HL-60 (cell line): Measurements from ENCODE around the gene NELFB.

Experiments used
- POLR2AphosphoS5 ChIP-seq: IDR thresholded peaks from 2 replicates; pipeline ENCODE4 v1.6.1; 2012; ENCODE audit warnings: low read depth
- SPI1 ChIP-seq: IDR thresholded peaks from 2 replicates; pipeline ENCODE4 v1.6.1; 2012; ENCODE audit warnings: low read depth, mild to moderate bottlenecking, borderline replicate concordance
- TF ChIP-seq, protein P1 (sequence below): IDR thresholded peaks from one replicate; pipeline ENCODE4 v1.5.1; 2011; ENCODE audit warnings: low read length, control low read depth, inconsistent platforms; ENCODE audit not compliant: insufficient read depth
- TF ChIP-seq, protein P2 (sequence below): IDR thresholded peaks from 2 replicates; pipeline ENCODE4 v1.6.1; 2012; ENCODE audit warnings: low read depth; ENCODE audit not compliant: insufficient replicate concordance

DNA sequence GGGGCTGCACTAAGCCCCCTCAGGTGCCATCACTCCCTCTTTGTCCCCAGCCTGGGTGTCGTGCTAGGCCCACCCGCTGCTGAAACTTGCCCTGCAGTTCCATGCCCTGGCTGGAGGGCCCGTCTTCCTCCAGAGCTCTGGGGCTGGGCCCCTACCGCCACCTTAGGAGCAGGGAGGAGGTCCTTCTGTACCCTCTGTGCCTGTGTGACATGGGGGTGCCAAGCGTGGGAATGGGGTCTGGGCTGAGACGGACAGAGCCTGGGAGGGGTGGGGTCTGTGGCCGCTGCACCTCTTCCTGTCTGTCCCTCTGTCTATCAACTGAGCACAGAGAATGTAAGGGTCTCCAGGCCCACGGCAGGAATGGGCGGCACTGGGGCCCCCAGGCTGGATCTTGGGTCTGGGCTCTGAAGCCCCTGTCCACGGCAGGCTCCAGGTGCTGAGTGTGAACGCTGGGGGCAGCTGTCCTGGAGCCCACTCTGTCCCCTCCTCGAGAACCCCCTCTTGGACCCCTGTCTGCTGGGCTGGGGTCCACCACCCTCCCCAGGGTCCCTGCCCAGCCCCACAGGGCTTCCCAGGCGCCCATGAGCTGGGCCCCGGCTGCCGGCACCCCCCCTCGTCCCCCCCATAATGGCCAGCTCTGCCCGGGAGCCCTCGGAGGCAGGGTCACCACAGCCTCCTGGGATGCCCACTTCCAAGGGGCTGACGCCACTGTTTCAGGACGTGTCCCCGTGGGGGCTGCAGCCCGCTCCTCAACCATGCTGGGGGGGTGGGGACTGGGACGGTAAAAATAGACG, 62.8 kb downstream of the NELFB start:
- TF ChIP-seq, protein P1, sequence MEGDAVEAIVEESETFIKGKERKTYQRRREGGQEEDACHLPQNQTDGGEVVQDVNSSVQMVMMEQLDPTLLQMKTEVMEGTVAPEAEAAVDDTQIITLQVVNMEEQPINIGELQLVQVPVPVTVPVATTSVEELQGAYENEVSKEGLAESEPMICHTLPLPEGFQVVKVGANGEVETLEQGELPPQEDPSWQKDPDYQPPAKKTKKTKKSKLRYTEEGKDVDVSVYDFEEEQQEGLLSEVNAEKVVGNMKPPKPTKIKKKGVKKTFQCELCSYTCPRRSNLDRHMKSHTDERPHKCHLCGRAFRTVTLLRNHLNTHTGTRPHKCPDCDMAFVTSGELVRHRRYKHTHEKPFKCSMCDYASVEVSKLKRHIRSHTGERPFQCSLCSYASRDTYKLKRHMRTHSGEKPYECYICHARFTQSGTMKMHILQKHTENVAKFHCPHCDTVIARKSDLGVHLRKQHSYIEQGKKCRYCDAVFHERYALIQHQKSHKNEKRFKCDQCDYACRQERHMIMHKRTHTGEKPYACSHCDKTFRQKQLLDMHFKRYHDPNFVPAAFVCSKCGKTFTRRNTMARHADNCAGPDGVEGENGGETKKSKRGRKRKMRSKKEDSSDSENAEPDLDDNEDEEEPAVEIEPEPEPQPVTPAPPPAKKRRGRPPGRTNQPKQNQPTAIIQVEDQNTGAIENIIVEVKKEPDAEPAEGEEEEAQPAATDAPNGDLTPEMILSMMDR, result no peak
- TF ChIP-seq POLR2AphosphoS5 (no peak), SPI1 (no peak)
- TF ChIP-seq, protein P2, sequence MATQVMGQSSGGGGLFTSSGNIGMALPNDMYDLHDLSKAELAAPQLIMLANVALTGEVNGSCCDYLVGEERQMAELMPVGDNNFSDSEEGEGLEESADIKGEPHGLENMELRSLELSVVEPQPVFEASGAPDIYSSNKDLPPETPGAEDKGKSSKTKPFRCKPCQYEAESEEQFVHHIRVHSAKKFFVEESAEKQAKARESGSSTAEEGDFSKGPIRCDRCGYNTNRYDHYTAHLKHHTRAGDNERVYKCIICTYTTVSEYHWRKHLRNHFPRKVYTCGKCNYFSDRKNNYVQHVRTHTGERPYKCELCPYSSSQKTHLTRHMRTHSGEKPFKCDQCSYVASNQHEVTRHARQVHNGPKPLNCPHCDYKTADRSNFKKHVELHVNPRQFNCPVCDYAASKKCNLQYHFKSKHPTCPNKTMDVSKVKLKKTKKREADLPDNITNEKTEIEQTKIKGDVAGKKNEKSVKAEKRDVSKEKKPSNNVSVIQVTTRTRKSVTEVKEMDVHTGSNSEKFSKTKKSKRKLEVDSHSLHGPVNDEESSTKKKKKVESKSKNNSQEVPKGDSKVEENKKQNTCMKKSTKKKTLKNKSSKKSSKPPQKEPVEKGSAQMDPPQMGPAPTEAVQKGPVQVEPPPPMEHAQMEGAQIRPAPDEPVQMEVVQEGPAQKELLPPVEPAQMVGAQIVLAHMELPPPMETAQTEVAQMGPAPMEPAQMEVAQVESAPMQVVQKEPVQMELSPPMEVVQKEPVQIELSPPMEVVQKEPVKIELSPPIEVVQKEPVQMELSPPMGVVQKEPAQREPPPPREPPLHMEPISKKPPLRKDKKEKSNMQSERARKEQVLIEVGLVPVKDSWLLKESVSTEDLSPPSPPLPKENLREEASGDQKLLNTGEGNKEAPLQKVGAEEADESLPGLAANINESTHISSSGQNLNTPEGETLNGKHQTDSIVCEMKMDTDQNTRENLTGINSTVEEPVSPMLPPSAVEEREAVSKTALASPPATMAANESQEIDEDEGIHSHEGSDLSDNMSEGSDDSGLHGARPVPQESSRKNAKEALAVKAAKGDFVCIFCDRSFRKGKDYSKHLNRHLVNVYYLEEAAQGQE, result no peak
